OCI-LY3 (cell line): ENCODE results near the gene NCOA5.
A peak's percentile ranks its signal among the peaks of the same experiment; 100 is the strongest.
"Not testable (repeated sequence)": the region's sequence is repeated elsewhere in the genome, so short reads cannot be mapped to it uniquely, and the experiment has no call there.

Source experiments
- H2AFZ ChIP-seq: fragments of 200-600, 300-600 bp; shearing (Covaris generic); 2 replicates; pipeline ENCODE4 v1.6.0; 2014; ENCODE audit warnings: antibody characterized with exemption, low read depth, low read length
- H3K27ac ChIP-seq: fragments of 200-600, 300-600 bp; sonication (generic); 2 replicates; pipeline ENCODE4 v1.5.1; 2014; ENCODE audit warnings: mild to moderate bottlenecking, low read length, moderate library complexity, mixed read lengths
- H3K27me3 ChIP-seq: fragments of 200-600, 300-600 bp; sonication (generic); 2 replicates; pipeline ENCODE4 v1.6.1; 2014; ENCODE audit warnings: low read depth, low read length, mixed read lengths
- H3K36me3 ChIP-seq: fragments of 200-600, 300-600 bp; sonication (generic); replicated peaks from 2 replicates; pipeline ENCODE3; 2014; ENCODE audit warnings: low read depth, low read length, mixed read lengths
- H3K4me1 ChIP-seq: fragments of 300-600, 200-600 bp; sonication (generic); 2 replicates; pipeline ENCODE4 v1.6.1; 2014; ENCODE audit warnings: low read length, mixed read lengths
- H3K4me2 ChIP-seq: fragments of 200-600, 300-600 bp; sonication (generic); 2 replicates; pipeline ENCODE4 v1.6.1; 2014; ENCODE audit warnings: low read length, mixed read lengths
- H3K4me3 ChIP-seq: fragments of 300-600, 200-600 bp; sonication (generic); 2 replicates; pipeline ENCODE4 v1.5.1; 2014; ENCODE audit warnings: antibody characterized with exemption, mild to moderate bottlenecking, low read length, moderate library complexity
- H3K79me2 ChIP-seq: fragments of 300-600, 200-600 bp; shearing (Covaris generic); 2 replicates; pipeline ENCODE4 v1.6.1; 2014; ENCODE audit warnings: mild to moderate bottlenecking, low read length, mixed read lengths
- H3K9ac ChIP-seq: fragments of 300-600, 200-600 bp; shearing (Covaris generic); 2 replicates; pipeline ENCODE4 v1.6.0; 2014; ENCODE audit warnings: mild to moderate bottlenecking, low read length, moderate library complexity
- H3K9me3 ChIP-seq: fragments of 200-600, 300-600 bp; shearing (Covaris generic); 2 replicates; pipeline ENCODE4 v1.6.1; 2014; ENCODE audit warnings: low read length, mixed read lengths; ENCODE audit not compliant: insufficient read depth
- H4K20me1 ChIP-seq: fragments of 200-600, 300-600 bp; sonication (generic); 2 replicates; pipeline ENCODE4 v1.6.1; 2016; ENCODE audit warnings: low read length, mixed read lengths; ENCODE audit not compliant: insufficient read depth
- EZH2phosphoT487 ChIP-seq: fragments of 200-600 bp; shearing (Covaris generic); IDR thresholded peaks from 2 replicates; pipeline ENCODE4 v1.6.1; 2018; ENCODE audit warnings: antibody characterized with exemption, mixed run types, low read depth
- TF ChIP-seq, protein P1 (sequence below): fragments of 200-600, 300-600 bp; sonication (generic); IDR thresholded peaks from 2 replicates; pipeline ENCODE4 v1.5.1; 2014; ENCODE audit warnings: antibody characterized with exemption, low read length, low read depth

Gene NCOA5

DNA sequence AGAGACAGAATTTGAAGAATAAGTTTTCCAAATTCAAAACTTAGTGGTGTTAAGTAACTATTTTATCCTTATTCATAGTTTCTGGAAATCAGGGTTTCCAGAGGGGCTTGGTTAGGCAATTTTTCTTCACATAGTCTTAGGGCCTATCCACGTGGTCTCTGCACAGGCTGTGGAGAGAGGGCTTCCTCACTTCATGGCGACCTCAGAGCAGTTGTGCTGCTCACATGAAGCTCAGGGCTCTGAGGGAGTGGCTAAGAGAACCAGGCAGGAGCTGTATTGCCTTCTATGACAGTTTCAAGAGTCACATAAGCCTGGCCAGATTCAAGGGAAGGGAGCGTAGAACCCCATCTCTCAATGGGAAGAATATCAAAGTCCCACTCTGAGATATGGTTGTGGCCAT, 14.5 kb upstream of the NCOA5 start:
- Histone ChIP-seq H3K36me3 (peaks cover 9% of the 10 kb centered on the region), H3K9me3 (peaks cover 7% of the 10 kb centered on the region; the same call in 1 of the 2 replicates), H3K27me3 (no peaks in the 10 kb centered on the region), H3K4me2 (no peak overlapping the region), H3K4me1 (peaks cover 65% of the 10 kb centered on the region), H3K27ac (no peak overlapping the region), H3K4me3 (no peak overlapping the region), H2AFZ (no peak overlapping the region), H3K9ac (no peak overlapping the region), H4K20me1 (no peaks in the 10 kb centered on the region), H3K79me2 (peaks cover 26% of the 10 kb centered on the region)
- TF ChIP-seq, protein P1, sequence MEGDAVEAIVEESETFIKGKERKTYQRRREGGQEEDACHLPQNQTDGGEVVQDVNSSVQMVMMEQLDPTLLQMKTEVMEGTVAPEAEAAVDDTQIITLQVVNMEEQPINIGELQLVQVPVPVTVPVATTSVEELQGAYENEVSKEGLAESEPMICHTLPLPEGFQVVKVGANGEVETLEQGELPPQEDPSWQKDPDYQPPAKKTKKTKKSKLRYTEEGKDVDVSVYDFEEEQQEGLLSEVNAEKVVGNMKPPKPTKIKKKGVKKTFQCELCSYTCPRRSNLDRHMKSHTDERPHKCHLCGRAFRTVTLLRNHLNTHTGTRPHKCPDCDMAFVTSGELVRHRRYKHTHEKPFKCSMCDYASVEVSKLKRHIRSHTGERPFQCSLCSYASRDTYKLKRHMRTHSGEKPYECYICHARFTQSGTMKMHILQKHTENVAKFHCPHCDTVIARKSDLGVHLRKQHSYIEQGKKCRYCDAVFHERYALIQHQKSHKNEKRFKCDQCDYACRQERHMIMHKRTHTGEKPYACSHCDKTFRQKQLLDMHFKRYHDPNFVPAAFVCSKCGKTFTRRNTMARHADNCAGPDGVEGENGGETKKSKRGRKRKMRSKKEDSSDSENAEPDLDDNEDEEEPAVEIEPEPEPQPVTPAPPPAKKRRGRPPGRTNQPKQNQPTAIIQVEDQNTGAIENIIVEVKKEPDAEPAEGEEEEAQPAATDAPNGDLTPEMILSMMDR = no peak
- TF ChIP-seq EZH2phosphoT487 = no peak

DNA sequence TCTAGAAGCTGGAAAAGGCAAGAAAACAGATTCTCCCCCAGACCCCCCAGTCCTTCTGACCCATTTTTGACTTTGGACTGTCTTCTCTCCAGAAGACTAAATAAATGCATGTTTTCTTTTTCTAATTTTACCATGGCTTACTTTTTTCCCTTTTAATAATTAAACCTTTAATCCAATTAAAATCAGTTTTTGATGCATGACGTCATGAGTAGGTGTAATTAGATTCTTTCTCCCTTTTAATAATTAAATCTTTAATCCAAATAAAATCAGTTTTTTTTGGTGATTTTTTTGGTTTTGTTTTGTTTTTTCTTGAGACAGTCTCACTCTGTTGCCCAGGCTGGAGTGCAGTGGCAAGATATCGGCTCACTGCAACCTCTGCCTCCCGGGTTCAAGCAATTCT, 13.2 kb upstream of the NCOA5 start:
- H3K27me3 ChIP-seq = no peaks in the 10 kb centered on the region

DNA sequence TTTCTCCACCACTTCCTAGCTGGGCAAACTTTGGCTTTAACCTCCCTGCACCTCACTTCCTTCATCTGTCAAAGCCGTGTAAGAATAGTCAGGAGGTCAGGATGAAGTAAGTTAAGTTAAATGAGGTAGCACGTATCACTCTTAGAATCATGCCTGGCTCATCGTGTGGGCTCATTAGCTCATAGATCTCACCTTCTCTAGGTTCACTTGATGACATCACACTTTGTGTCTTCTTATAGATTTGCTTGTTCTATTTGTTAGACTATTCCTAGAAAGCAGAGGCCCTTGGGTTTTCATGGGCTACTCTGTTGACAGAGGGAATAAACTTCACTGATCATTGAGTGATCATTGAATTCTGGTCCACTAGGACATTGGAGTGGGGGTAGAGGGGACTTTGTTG, 12.2 kb upstream of the NCOA5 start:
- Histone ChIP-seq H3K36me3 (peaks cover 12% of the 10 kb centered on the region), H3K79me2 (peaks cover 17% of the 10 kb centered on the region), H3K9me3 (peaks cover 7% of the 10 kb centered on the region; the same call in 1 of the 2 replicates), H3K4me1 (peaks cover 49% of the 10 kb centered on the region), H4K20me1 (no peaks in the 10 kb centered on the region), H3K4me2 (no peak overlapping the region), H3K9ac (no peak overlapping the region), H3K27ac (no peak overlapping the region), H3K27me3 (no peaks in the 10 kb centered on the region), H2AFZ (no peak overlapping the region), H3K4me3 (no peak overlapping the region)
- no peak for TF ChIP-seq EZH2phosphoT487
- TF ChIP-seq, protein P1 = no peak

More for the DNA sequence above, 13.2 kb upstream of the NCOA5 start:
- Histone ChIP-seq H2AFZ (no peak overlapping the region), H3K4me2 (no peak overlapping the region), H3K9me3 (peaks cover 7% of the 10 kb centered on the region; the same call in 1 of the 2 replicates), H3K79me2 (peaks cover 22% of the 10 kb centered on the region), H3K4me1 (peaks cover 59% of the 10 kb centered on the region), H4K20me1 (no peaks in the 10 kb centered on the region), H3K27ac (no peak overlapping the region), H3K9ac (no peak overlapping the region), H3K36me3 (peaks cover 12% of the 10 kb centered on the region), H3K4me3 (no peak overlapping the region)
- TF ChIP-seq, protein P1 = no peak
- no peak for TF ChIP-seq EZH2phosphoT487

DNA sequence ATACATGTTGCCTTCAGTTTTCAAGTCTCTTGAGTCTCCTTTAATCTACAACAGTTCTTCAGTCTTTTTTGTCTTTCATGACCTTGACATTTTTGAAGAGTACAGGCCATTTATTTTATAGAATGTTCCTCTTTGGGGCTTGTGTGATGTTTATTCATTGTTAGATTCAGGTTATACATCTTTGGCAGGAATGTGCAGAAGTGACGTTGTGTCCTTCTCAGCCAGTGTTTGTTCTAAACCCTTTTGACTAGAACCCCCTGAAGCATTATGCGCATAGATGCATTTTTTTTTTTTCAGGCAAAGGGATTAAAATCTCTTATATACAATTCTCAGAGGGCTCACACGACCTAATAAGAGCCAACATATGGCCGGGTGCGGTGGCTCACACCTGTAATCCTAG, 11.2 kb upstream of the NCOA5 start:
- peaks cover 7% of the 10 kb centered on the region; the same call in 1 of the 2 replicates for H3K9me3 ChIP-seq

DNA sequence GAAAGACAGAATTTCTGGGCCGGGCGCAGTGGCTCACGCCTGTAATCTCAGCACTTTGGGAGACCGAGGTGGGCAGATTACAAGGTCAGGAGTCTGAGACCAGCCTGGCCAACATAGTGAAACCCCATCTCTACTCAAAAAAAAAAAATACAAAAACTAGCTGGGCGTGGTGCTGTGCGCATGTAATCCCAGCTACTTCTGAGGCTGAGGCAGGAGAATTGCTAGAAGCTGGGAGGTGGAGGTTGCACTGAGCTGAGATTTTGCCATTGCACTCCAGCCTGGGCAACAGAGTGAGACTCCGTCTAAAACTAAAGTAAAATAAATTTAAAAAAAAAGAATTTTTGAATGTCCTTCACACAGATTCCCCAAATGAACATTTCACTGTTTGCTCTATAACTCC, 10.7 kb upstream of the NCOA5 start:
- H2AFZ ChIP-seq = 0 out of 2 replicates have a peak overlapping the region, but pooled peaks have one; percentile 16
- H3K9ac ChIP-seq = peak overlapping the region; percentile 78
- peaks cover 12% of the 10 kb centered on the region for H3K36me3 ChIP-seq
- H3K4me3 ChIP-seq = peak overlapping the region; percentile 78
- not testable (repeated sequence) for H3K27me3 ChIP-seq, H3K9me3 ChIP-seq, H4K20me1 ChIP-seq
- H3K4me2 ChIP-seq = peak overlapping the region; percentile 95
- peak overlapping the region; percentile 60 for H3K27ac ChIP-seq
- H3K4me1 ChIP-seq = peaks cover 34% of the 10 kb centered on the region
- H3K79me2 ChIP-seq = peaks cover 13% of the 10 kb centered on the region

More for the DNA sequence above, 11.2 kb upstream of the NCOA5 start:
- TF ChIP-seq, protein P1 = no peak
- no peak for TF ChIP-seq EZH2phosphoT487
- peak overlapping the region; percentile 78 for H3K9ac ChIP-seq
- H3K27ac ChIP-seq = peak overlapping the region; percentile 60
- H3K27me3 ChIP-seq = no peaks in the 10 kb centered on the region
- H3K4me1 ChIP-seq = peaks cover 40% of the 10 kb centered on the region
- peaks cover 12% of the 10 kb centered on the region for H3K36me3 ChIP-seq
- no peak overlapping the region for H2AFZ ChIP-seq
- peaks cover 13% of the 10 kb centered on the region for H3K79me2 ChIP-seq
- H3K4me3 ChIP-seq = peak overlapping the region; percentile 78
- no peaks in the 10 kb centered on the region for H4K20me1 ChIP-seq
- peak overlapping the region; percentile 95 for H3K4me2 ChIP-seq
